ENCODE data around the gene ADAM21. TPM values are rescaled to one million over a fixed set of nuclear protein-coding genes. Genes with fewer than 3 reads are reported as not detected.
"Not testable (repeated sequence)": the region's sequence is repeated elsewhere in the genome, so short reads cannot be mapped to it uniquely, and the experiment has no call there.

The ADAM21 gene
- not detected for total RNA-seq

- ATAC-seq (no peak), DNase-seq (ENCODE audit: low spot score) (no peak)
Observed at GRCh38 chr14:70451874-70452273, at the start of gene ADAM21. Gene ADAM21, plus strand, starts transcription at chr14:70452174. Its CDS starts 5,326 bp downstream, at chr14:70457500.

- not testable (repeated sequence) for DNase-seq (ENCODE audit: low spot score); ATAC-seq
Observed at GRCh38 chr14:70403335-70403734, 48.6 kb upstream of the ADAM21 start.

- ATAC-seq; DNase-seq (ENCODE audit: low spot score): not testable (repeated sequence)
Observed at GRCh38 chr14:70406216-70406615, 45.8 kb upstream of the ADAM21 start.

- DNase-seq (ENCODE audit: low spot score) (no peak), ATAC-seq (no peak)
Observed at GRCh38 chr14:70407621-70408020, 44.4 kb upstream of the ADAM21 start.

- no peak for DNase-seq (ENCODE audit: low spot score)
- no peak for ATAC-seq
Observed at GRCh38 chr14:70415788-70416187, 36.2 kb upstream of the ADAM21 start.

GRCh38 chr14:70416338-70416724 is 35.6 kb upstream of the ADAM21 start:
- no peak for DNase-seq (ENCODE audit: low spot score)
- peak; percentile 49 for ATAC-seq

- DNase-seq (ENCODE audit: low spot score): peak; percentile 94
- peak; percentile 100 for ATAC-seq
Observed at GRCh38 chr14:70416725-70417349, 35.1 kb upstream of the ADAM21 start, which contains the start of gene SYNJ2BP. Gene SYNJ2BP, minus strand, starts transcription at chr14:70417090. Its CDS starts 127 bp downstream, at chr14:70416963.

- not testable (repeated sequence) for ATAC-seq; DNase-seq (ENCODE audit: low spot score)
Observed at GRCh38 chr14:70419270-70419931, 32.6 kb upstream of the ADAM21 start.

- ATAC-seq (no peak), DNase-seq (ENCODE audit: low spot score) (no peak)
Observed at GRCh38 chr14:70422538-70422937, 29.4 kb upstream of the ADAM21 start.

- no peak for DNase-seq (ENCODE audit: low spot score)
- ATAC-seq: no peak
Observed at GRCh38 chr14:70425354-70425753, 26.6 kb upstream of the ADAM21 start.

GRCh38 chr14:70426555-70426954 is 25.4 kb upstream of the ADAM21 start:
- not testable (repeated sequence) for ATAC-seq; DNase-seq (ENCODE audit: low spot score)

GRCh38 chr14:70436867-70437266 is 15.1 kb upstream of the ADAM21 start:
- DNase-seq (ENCODE audit: low spot score) (no peak), ATAC-seq (no peak)

- ATAC-seq (no peak), DNase-seq (ENCODE audit: low spot score) (no peak)
Observed at GRCh38 chr14:70441641-70442040, 10.3 kb upstream of the ADAM21 start.

GRCh38 chr14:70442750-70443149 is 9.2 kb upstream of the ADAM21 start:
- ATAC-seq: no peak
- DNase-seq (ENCODE audit: low spot score): no peak

GRCh38 chr14:70448633-70449340 is 3.2 kb upstream of the ADAM21 start:
- peak; percentile 94 for ATAC-seq

GRCh38 chr14:70454731-70455130 is 2.8 kb downstream of the ADAM21 start:
- DNase-seq (ENCODE audit: low spot score) (no peak), ATAC-seq (no peak)

More at GRCh38 chr14:70448633-70449340, 3.2 kb upstream of the ADAM21 start:
- peak; percentile 70 for DNase-seq (ENCODE audit: low spot score)

- no peak for ATAC-seq
Observed at GRCh38 chr14:70468731-70469130, 16.8 kb downstream of the ADAM21 start.

GRCh38 chr14:70470863-70471563 is 19.0 kb downstream of the ADAM21 start:
- ATAC-seq; DNase-seq (ENCODE audit: low spot score): not testable (repeated sequence)

More at GRCh38 chr14:70468731-70469130, 16.8 kb downstream of the ADAM21 start:
- DNase-seq (ENCODE audit: low spot score): no peak

GRCh38 chr14:70472253-70473159 is 20.5 kb downstream of the ADAM21 start:
- ATAC-seq (no peak), DNase-seq (ENCODE audit: low spot score) (no peak)

GRCh38 chr14:70473825-70474224 is 21.9 kb downstream of the ADAM21 start:
- ATAC-seq (no peak), DNase-seq (ENCODE audit: low spot score) (no peak)

Measured in left lobe of liver (tissue), 2 donors.